Right lobe of liver (tissue), 6 donors: ENCODE data around the gene STKLD1. TPM values are rescaled to one million over a fixed set of nuclear protein-coding genes. Genes with fewer than 3 reads are reported as not detected.

Source experiments
- ATAC-seq, 4 donors: fragments of 200-7000 bp; cut with Tn5 transposase; one replicate each; pipeline ENCODE4 v1.9.1; 2020; ENCODE audit warnings: mild to moderate bottlenecking in 4 of 4, moderate library complexity in 4 of 4
- DNase-seq, 3 donors: peaks; one replicate each; pipeline ENCODE4 v3.0.0-alpha.2; 2020
- H3K27ac ChIP-seq, 3 donors: fragments of 200-600 bp; one replicate each; pipeline ENCODE4 v1.8.0; 2022
- H3K27me3 ChIP-seq, 2 donors: fragments of 200-600 bp; one replicate each; pipeline ENCODE4 v1.8.0; 2022
- H3K36me3 ChIP-seq, 4 donors: fragments of 200-600 bp; sonication (generic) in 1 of 4; one replicate each; pipeline versions ENCODE4 v1.5.1 to v1.8.0; 2017 to 2022; ENCODE audit warnings: control low read depth in 1 of 4
- H3K4me1 ChIP-seq, 4 donors: fragments of 200-600 bp; sonication (generic) in 1 of 4; one replicate each; pipeline versions ENCODE4 v1.5.1 to v1.8.0; 2017 to 2022; ENCODE audit warnings: control low read depth in 1 of 4
- H3K4me3 ChIP-seq, 3 donors: fragments of 200-600 bp; one replicate each; pipeline ENCODE4 v1.8.0; 2022
- H3K9me3 ChIP-seq, 4 donors: fragments of 200-600 bp; sonication (generic) in 1 of 4; one replicate each; pipeline versions ENCODE4 v1.5.1 to v1.8.0; 2017 to 2022; ENCODE audit warnings: control low read depth in 1 of 4
- CTCF ChIP-seq, 4 donors: fragments of 200-600 bp in 3 of 4; fragments of 450-650 bp in 1 of 4; IDR thresholded peaks; one replicate each; pipeline versions ENCODE4 v1.5.1 to v1.8.0; 2016 to 2022; ENCODE audit warnings: antibody characterized with exemption in 4 of 4, mild to moderate bottlenecking in 2 of 4
- POLR2A ChIP-seq: fragments of 450-650 bp; IDR thresholded peaks from one replicate; pipeline ENCODE4 v1.6.1; 2017; ENCODE audit warnings: antibody characterized with exemption, mild to moderate bottlenecking
- WGBS: methylation state at CpG from one replicate; pipeline ENCODE4 v1.1.6; 2018; ENCODE audit warnings: low coverage, low lambda C conversion rate; ENCODE audit not compliant: insufficient coverage; ENCODE audit errors: missing lambda C conversion rate; 5-methylcytosine and 5-hydroxymethylcytosine counted together
- intact Hi-C, 2 donors: fragments of 100-400 bp; cut with DNase I; formaldehyde crosslinking; loops; one replicate each; pipeline versions ENCODE4 v1.11.2 to v1.14.1; 2022
- total RNA-seq, 6 experiments: library from RNA; depleted of rRNA in 2 of 6; stranded (reverse); fragments of >200 nt in 2 of 6; fragmentation: NEBNext Ultra II Directional in 3 of 6; extraction: Animal tissue kit (Norgen Biotek cat#: 25700) in 3 of 6; gene quantifications; one replicate each; pipeline versions ENCODE4 v1.1.0 to v1.2.4, GENCODE V29; 2016 to 2023
- donor health status: DM: no; HTN: yes; CAD: no.
- donor health status: DM: no; HTN: no; CAD: no.
- donor health status: DM: no; HTN: no; CAD: no.
- donor health status: DM: no; HTN: yes; CAD: no.
- donor health status: DM: no; HTN: yes; CAD: no.

Gene STKLD1
- total RNA-seq, 6 experiments from 2014 or later, result 0.43 to 2.6 (median 0.81) TPM; not detected in 1

- ATAC-seq, result no peak
Observed at GRCh38 chr9:133397895-133398294, 21.7 kb downstream of the STKLD1 start.

GRCh38 chr9:133400292-133400691 lies 24.1 kb downstream of the STKLD1 start:
- Histone ChIP-seq H3K4me1 (no peaks in the 10 kb centered on the region), H3K9me3 (no peaks in the 10 kb centered on the region), H3K36me3 (no peaks in the 10 kb centered on the region), H3K27ac (no peak overlapping the region), H3K27me3 (no peaks in the 10 kb centered on the region), H3K4me3 (no peak overlapping the region)
- ATAC-seq, result no peak
- WGBS, result no CpG with 5 or more reads among the region's 12 CpGs
- intact Hi-C loops, result loop anchor here (5.0 to 10.0 kb wide), 3 partner anchors 45 to 213 kb away; partner anchors contain the start of genes SURF1 (in 1 of the 2) and SURF2 (in 1 of the 2)
- DNase-seq, result no peak
- TF ChIP-seq POLR2A (no peak), CTCF (IDR thresholded peaks at IDR 0.05) (no peak)

More at GRCh38 chr9:133397895-133398294, 21.7 kb downstream of the STKLD1 start:
- no peak for DNase-seq
- no peaks in the 10 kb centered on the region for H3K36me3 ChIP-seq
- H3K4me1 ChIP-seq, result no peaks in the 10 kb centered on the region
- no peaks in the 10 kb centered on the region for H3K27me3 ChIP-seq
- TF ChIP-seq POLR2A, result no peak
- H3K9me3 ChIP-seq, result no peaks in the 10 kb centered on the region
- no peak overlapping the region for H3K27ac ChIP-seq
- WGBS, result no CpG with 5 or more reads among the region's 9 CpGs
- intact Hi-C loops, result loop anchor here in 1 of 2 donors (10.0 kb wide), 1 partner anchor 213 kb away; no protein-coding TSS in a partner anchor
- H3K4me3 ChIP-seq, result no peak overlapping the region

- no peaks in the 10 kb centered on the region for H3K27me3 ChIP-seq
- no peak for DNase-seq
- H3K36me3 ChIP-seq, result peaks cover 2 to 9% (median 3%) of the 10 kb centered on the region in 4 donors
- H3K9me3 ChIP-seq, result no peaks in the 10 kb centered on the region
- 83% methylated on average over 1 of the region's 6 CpGs for WGBS
- no peak for TF ChIP-seq CTCF (IDR thresholded peaks at IDR 0.05)
- TF ChIP-seq POLR2A, result no peak
- no peak overlapping the region for H3K4me3 ChIP-seq
- intact Hi-C loops, result loop anchor here (5.0 to 10.0 kb wide), 3 partner anchors 47 to 214 kb away; partner anchors contain the start of genes SURF1 (in 1 of the 2) and SURF2 (in 1 of the 2)
- no peak for ATAC-seq
- H3K4me1 ChIP-seq, result peaks cover 0 to 9% (median 2%) of the 10 kb centered on the region in 4 donors
- H3K27ac ChIP-seq, result no peak overlapping the region
Observed at GRCh38 chr9:133401588-133401987, 25.4 kb downstream of the STKLD1 start.

- Histone ChIP-seq H3K4me1 (peaks cover 0 to 9% (median 2%) of the 10 kb centered on the region in 4 donors), H3K27ac (no peak overlapping the region), H3K36me3 (peaks cover 3 to 16% (median 8%) of the 10 kb centered on the region in 4 donors), H3K9me3 (no peaks in the 10 kb centered on the region), H3K27me3 (no peaks in the 10 kb centered on the region), H3K4me3 (no peak overlapping the region)
- DNase-seq (no peak), ATAC-seq (no peak)
- TF ChIP-seq CTCF (IDR thresholded peaks at IDR 0.05) (no peak), POLR2A (no peak)
- WGBS, result no CpG with 5 or more reads among the region's 7 CpGs
- intact Hi-C loops, result loop anchor here (5.0 to 10.0 kb wide), 3 partner anchors 48 to 215 kb away; partner anchors contain the start of genes SURF1 (in 1 of the 2) and SURF2 (in 1 of the 2)
Observed at GRCh38 chr9:133402689-133403088, 26.5 kb downstream of the STKLD1 start.

- TF ChIP-seq CTCF (IDR thresholded peaks at IDR 0.05), result peak; percentile 64 to 80 (median 73)
- TF ChIP-seq POLR2A, result no peak
- intact Hi-C loops, result loop anchor here (5.0 to 10.0 kb wide), 3 partner anchors 49 to 217 kb away; partner anchors contain the start of genes SURF1 (in 1 of the 2) and SURF2 (in 1 of the 2)
- peak; percentile 65 to 73 (median 70) for ATAC-seq
- Histone ChIP-seq H3K27ac (no peak overlapping the region), H3K4me1 (peaks cover 0 to 9% (median 2%) of the 10 kb centered on the region in 4 donors), H3K36me3 (peaks cover 3 to 25% (median 9%) of the 10 kb centered on the region in 4 donors), H3K4me3 (no peak overlapping the region), H3K9me3 (no peaks in the 10 kb centered on the region), H3K27me3 (no peaks in the 10 kb centered on the region)
- DNase-seq, result peak in 1 of 3 donors; percentile 64
- WGBS, result 39% methylated on average over 9 of the region's 16 CpGs
Observed at GRCh38 chr9:133403766-133404453, 27.7 kb downstream of the STKLD1 start.
